HUES48 (cell line): Measurements from ENCODE around the gene BBS4.
"Not testable (repeated sequence)": the region's sequence is repeated elsewhere in the genome, so short reads cannot be mapped to it uniquely, and the experiment has no call there.

Experiments used
- H3K27ac ChIP-seq: one replicate; pipeline ENCODE4 v1.7.0; 2013; ENCODE audit warnings: low read depth, low read length, inconsistent platforms
- H3K27me3 ChIP-seq: 2 replicates; pipeline ENCODE4 v1.6.1; 2013; ENCODE audit warnings: mild to moderate bottlenecking, low read length; ENCODE audit not compliant: control insufficient read depth, insufficient read depth
- H3K36me3 ChIP-seq: 2 replicates; pipeline ENCODE4 v1.6.1; 2013; ENCODE audit warnings: low read length; ENCODE audit not compliant: control insufficient read depth, insufficient read depth
- H3K4me1 ChIP-seq: 2 replicates; pipeline ENCODE4 v1.6.1; 2013; ENCODE audit warnings: mild to moderate bottlenecking, low read length; ENCODE audit not compliant: control insufficient read depth, insufficient read depth
- H3K4me3 ChIP-seq: 2 replicates; pipeline ENCODE4 v1.5.1; 2013; ENCODE audit warnings: mild to moderate bottlenecking, low read depth, low read length
- H3K9ac ChIP-seq: 2 replicates; pipeline ENCODE4 v1.6.1; 2013; ENCODE audit warnings: mild to moderate bottlenecking, low read depth, low read length, moderate library complexity
- H3K9me3 ChIP-seq: 2 replicates; pipeline ENCODE4 v1.6.1; 2013; ENCODE audit warnings: low read length; ENCODE audit not compliant: control insufficient read depth, insufficient read depth

The BBS4 gene

GRCh38 chr15:72669803-72670202, 16.2 kb upstream of the BBS4 start:
- not testable (repeated sequence) for H3K27me3 ChIP-seq, H3K4me3 ChIP-seq, H3K36me3 ChIP-seq, H3K27ac ChIP-seq, H3K9me3 ChIP-seq, H3K9ac ChIP-seq
- H3K4me1 ChIP-seq: peaks cover 11% of the 10 kb centered on the region

GRCh38 chr15:72670656-72671352, 15.2 kb upstream of the BBS4 start:
- H3K4me1 ChIP-seq: peaks cover 11% of the 10 kb centered on the region
- not testable (repeated sequence) for H3K27me3 ChIP-seq, H3K9ac ChIP-seq, H3K9me3 ChIP-seq, H3K36me3 ChIP-seq
- H3K27ac ChIP-seq: peak overlapping the region; percentile 84
- H3K4me3 ChIP-seq: peak overlapping the region; percentile 59

GRCh38 chr15:72671525-72671924, 14.5 kb upstream of the BBS4 start:
- Histone ChIP-seq H3K27ac (peak overlapping the region; percentile 84), H3K4me3 (peak overlapping the region; percentile 59; the same call in 1 of the 2 replicates), H3K9ac (no peak overlapping the region), H3K9me3 (no peaks in the 10 kb centered on the region), H3K27me3 (no peaks in the 10 kb centered on the region), H3K4me1 (peaks cover 11% of the 10 kb centered on the region), H3K36me3 (no peaks in the 10 kb centered on the region)

GRCh38 chr15:72676838-72677237, 9.2 kb upstream of the BBS4 start:
- no peak overlapping the region for H3K9ac ChIP-seq
- H3K27ac ChIP-seq: no peak overlapping the region
- H3K36me3 ChIP-seq: no peaks in the 10 kb centered on the region
- peaks cover 1% of the 10 kb centered on the region for H3K4me1 ChIP-seq
- H3K4me3 ChIP-seq: no peak overlapping the region
- no peaks in the 10 kb centered on the region for H3K9me3 ChIP-seq
- no peaks in the 10 kb centered on the region for H3K27me3 ChIP-seq

- Histone ChIP-seq H3K4me1 (no peaks in the 10 kb centered on the region), H3K27ac (no peak overlapping the region), H3K9ac (no peak overlapping the region), H3K36me3 (no peaks in the 10 kb centered on the region), H3K27me3 (no peaks in the 10 kb centered on the region), H3K4me3 (no peak overlapping the region), H3K9me3 (no peaks in the 10 kb centered on the region)
Observed at GRCh38 chr15:72680931-72681330, 5.1 kb upstream of the BBS4 start.

GRCh38 chr15:72682772-72683171, 3.2 kb upstream of the BBS4 start:
- H3K9ac ChIP-seq: no peak overlapping the region
- H3K9me3 ChIP-seq: no peaks in the 10 kb centered on the region
- H3K4me1 ChIP-seq: no peaks in the 10 kb centered on the region
- H3K27ac ChIP-seq: no peak overlapping the region
- H3K4me3 ChIP-seq: no peak overlapping the region
- no peaks in the 10 kb centered on the region for H3K27me3 ChIP-seq
- no peaks in the 10 kb centered on the region for H3K36me3 ChIP-seq

GRCh38 chr15:72685301-72685924, 594 bp upstream of the BBS4 start:
- Histone ChIP-seq H3K4me3 (peak overlapping the region; percentile 81), H3K36me3 (no peaks in the 10 kb centered on the region), H3K9ac (peak overlapping the region; percentile 77), H3K27ac (peak overlapping the region; percentile 95), H3K27me3 (no peaks in the 10 kb centered on the region), H3K4me1 (no peaks in the 10 kb centered on the region), H3K9me3 (no peaks in the 10 kb centered on the region)

- Histone ChIP-seq H3K27me3 (no peaks in the 10 kb centered on the region), H3K9ac (no peak overlapping the region), H3K36me3 (no peaks in the 10 kb centered on the region), H3K9me3 (no peaks in the 10 kb centered on the region), H3K4me3 (no peak overlapping the region), H3K27ac (no peak overlapping the region), H3K4me1 (no peaks in the 10 kb centered on the region)
Observed at GRCh38 chr15:72688697-72689096, 2.7 kb downstream of the BBS4 start.

GRCh38 chr15:72690938-72691337, 4.9 kb downstream of the BBS4 start:
- H3K9me3 ChIP-seq: no peaks in the 10 kb centered on the region

GRCh38 chr15:72698938-72699337, 12.9 kb downstream of the BBS4 start:
- no peak overlapping the region for H3K27ac ChIP-seq
- H3K36me3 ChIP-seq: no peaks in the 10 kb centered on the region
- H3K27me3 ChIP-seq: no peaks in the 10 kb centered on the region
- no peak overlapping the region for H3K9ac ChIP-seq
- no peaks in the 10 kb centered on the region for H3K4me1 ChIP-seq
- no peak overlapping the region for H3K4me3 ChIP-seq
- no peaks in the 10 kb centered on the region for H3K9me3 ChIP-seq

More at GRCh38 chr15:72690938-72691337, 4.9 kb downstream of the BBS4 start:
- Histone ChIP-seq H3K27ac (no peak overlapping the region), H3K36me3 (no peaks in the 10 kb centered on the region), H3K9ac (no peak overlapping the region), H3K4me1 (no peaks in the 10 kb centered on the region), H3K27me3 (no peaks in the 10 kb centered on the region), H3K4me3 (no peak overlapping the region)

GRCh38 chr15:72700076-72700475, 14.1 kb downstream of the BBS4 start:
- no peak overlapping the region for H3K4me3 ChIP-seq
- no peaks in the 10 kb centered on the region for H3K4me1 ChIP-seq
- no peaks in the 10 kb centered on the region for H3K27me3 ChIP-seq
- H3K27ac ChIP-seq: no peak overlapping the region
- no peaks in the 10 kb centered on the region for H3K36me3 ChIP-seq
- H3K9me3 ChIP-seq: no peaks in the 10 kb centered on the region
- H3K9ac ChIP-seq: no peak overlapping the region
